HepG2 (cell line): ENCODE results near the gene RPS2. TPM values are rescaled to one million over a fixed set of nuclear protein-coding genes. Genes with fewer than 3 reads are reported as not detected.
A peak's percentile ranks its signal among the peaks of the same experiment; 100 is the strongest.

Experiments used
- ATAC-seq: fragments of 200-7000 bp; cut with Tn5 transposase; 3 replicates; pipeline ENCODE4 v1.9.1; 2020; ENCODE audit warnings: mild to moderate bottlenecking, moderate library complexity
- BruUV-seq: library from RNA; stranded (reverse); fragments of 400-500 nt; replicated peaks from 2 replicates; lab custom pipeline; 2021; lab: Mats Ljungman, UMichigan
- CTCF ChIA-PET: fragments of 300-600 bp; formaldehyde crosslinking; extraction: SDS; loops from one replicate; lab custom pipeline; 2021; ENCODE audit warnings: low total read pairs, inconsistent platforms, low intra/inter-chr PET ratio; lab: Yijun Ruan, JAX
- POLR2A ChIA-PET: fragments of 350-600 bp; sonication (Branson Sonifier 250); formaldehyde crosslinking; loops from one replicate; lab custom pipeline; 2020; ENCODE audit warnings: antibody characterized with exemption, inconsistent platforms; lab: Yijun Ruan, JAX
- DNase-seq: peaks from one replicate; pipeline ENCODE4 v3.0.0-alpha.2; 2015; ENCODE audit warnings: low spot score
- FAIRE-seq: peaks from 3 replicates; lab custom pipeline; 2011; peaks lifted over from hg19 to GRCh38; lab: Jason Lieb, UNC
- H2AFZ ChIP-seq: one replicate; pipeline ENCODE4 v1.6.1; 2011; ENCODE audit warnings: low read length, inconsistent platforms
- H3K27ac ChIP-seq: fragments of 300-600 bp; 3 replicates; pipeline ENCODE4 v1.8.0; 2011; ENCODE audit warnings: mixed run types, mild to moderate bottlenecking, mixed read lengths, low read length, inconsistent platforms; ENCODE audit not compliant: insufficient read depth; ENCODE audit errors: extremely low read length
- H3K27me3 ChIP-seq, 2 experiments: fragments of 200-600 bp in 1 of 2; 2 replicates in 1 of 2; 3 replicates in 1 of 2; pipeline versions ENCODE4 v1.6.0 to v1.8.0; 2011; ENCODE audit warnings: low read length in 2 of 2, mild to moderate bottlenecking in 2 of 2, moderate library complexity in 2 of 2, inconsistent platforms in 1 of 2; ENCODE audit not compliant: insufficient read depth in 2 of 2, control insufficient read depth in 1 of 2
- H3K36me3 ChIP-seq, 2 experiments: fragments of 200-600 bp in 1 of 2; replicated peaks in 1 of 2; 2 replicates in 1 of 2; 3 replicates in 1 of 2; pipeline versions ENCODE4 v1.5.1 to v1.8.0; 2011; ENCODE audit warnings: low read length in 2 of 2, inconsistent platforms in 1 of 2; ENCODE audit not compliant: insufficient read depth in 2 of 2, control insufficient read depth in 1 of 2
- H3K4me1 ChIP-seq: 2 replicates; pipeline ENCODE4 v1.5.1; 2012; ENCODE audit warnings: low read length, inconsistent platforms; ENCODE audit not compliant: insufficient read depth
- H3K4me2 ChIP-seq: 2 replicates; pipeline ENCODE4 v1.6.0; 2011; ENCODE audit warnings: low read depth, low read length, inconsistent platforms
- H3K4me3 ChIP-seq, 3 experiments: fragments of 200-600 bp in 1 of 3; sonication (generic), shearing (Covaris generic) in 1 of 3; replicated peaks in 1 of 3; 2 replicates each; pipeline ENCODE4 v1.5.1; 2011 to 2016; ENCODE audit warnings: low read length in 3 of 3, inconsistent platforms in 2 of 3, low read depth in 2 of 3, mild to moderate bottlenecking in 2 of 3, control low read depth in 1 of 3, mixed read lengths in 1 of 3; ENCODE audit not compliant: insufficient read depth in 1 of 3
- H3K79me2 ChIP-seq: one replicate; pipeline ENCODE4 v1.6.1; 2011; ENCODE audit warnings: low read length, inconsistent platforms; ENCODE audit not compliant: insufficient read depth
- H3K9ac ChIP-seq: 2 replicates; pipeline ENCODE4 v1.6.0; 2011; ENCODE audit warnings: mild to moderate bottlenecking, low read depth, low read length, inconsistent platforms; ENCODE audit not compliant: insufficient read depth
- H3K9me3 ChIP-seq: 2 replicates; pipeline ENCODE4 v1.5.1; 2012; ENCODE audit warnings: mild to moderate bottlenecking, low read length
- H4K20me1 ChIP-seq: 2 replicates; pipeline ENCODE4 v1.6.0; 2011; ENCODE audit warnings: inconsistent platforms, mild to moderate bottlenecking, low read length, moderate library complexity; ENCODE audit not compliant: insufficient read depth
- DNMT3B ChIP-seq: conservative IDR thresholded peaks from 2 replicates; pipeline ENCODE4 v1.6.1; 2016; ENCODE audit warnings: missing biosample characterization, control low read depth
- FOXC1 ChIP-seq: sonication (generic); formaldehyde crosslinking; IDR thresholded peaks from 2 replicates; pipeline ENCODE4 v1.8.0; 2022; ENCODE audit warnings: mild to moderate bottlenecking, missing genetic modification reagents, borderline replicate concordance
- GABPB1 ChIP-seq: IDR thresholded peaks from 2 replicates; pipeline ENCODE4 v1.6.1; 2016; ENCODE audit warnings: mild to moderate bottlenecking, missing genetic modification reagents, moderate library complexity, missing compliant biosample characterization
- GTF3A ChIP-seq: sonication (generic); formaldehyde crosslinking; conservative IDR thresholded peaks from 2 replicates; pipeline ENCODE4 v1.4.0; 2020; ENCODE audit warnings: mild to moderate bottlenecking, missing genetic modification reagents
- KLF6 ChIP-seq: IDR thresholded peaks from 2 replicates; pipeline ENCODE4 v1.8.0; 2016; ENCODE audit warnings: missing biosample characterization, missing genetic modification reagents
- MNT ChIP-seq: fragments of 450-650 bp; IDR thresholded peaks from 2 replicates; pipeline ENCODE4 v1.6.1; 2016
- RBFOX2 ChIP-seq: fragments of 200-400 bp; formaldehyde crosslinking; IDR thresholded peaks from 2 replicates; pipeline ENCODE4 v1.6.1; 2017; ENCODE audit warnings: low read depth, mild to moderate bottlenecking, low read length
- SETDB1 ChIP-seq: sonication (generic); formaldehyde crosslinking; IDR thresholded peaks from 2 replicates; pipeline ENCODE4 v1.5.1; 2020; ENCODE audit warnings: missing genetic modification reagents, mild to moderate bottlenecking, borderline replicate concordance
- SNAPC2 ChIP-seq: sonication (generic); formaldehyde crosslinking; IDR thresholded peaks from 2 replicates; pipeline ENCODE4 v1.8.1; 2022; ENCODE audit warnings: mild to moderate bottlenecking, missing genetic modification reagents
- ZBTB25 ChIP-seq: IDR thresholded peaks from 2 replicates; pipeline ENCODE4 v1.6.1; 2018; ENCODE audit warnings: missing genetic modification reagents
- ZNF335 ChIP-seq: sonication (generic); formaldehyde crosslinking; IDR thresholded peaks from 2 replicates; pipeline ENCODE4 v1.4.0; 2020; ENCODE audit warnings: missing genetic modification reagents
- ZNF850 ChIP-seq: sonication (generic); formaldehyde crosslinking; conservative IDR thresholded peaks from 2 replicates; pipeline ENCODE4 v1.9.0; 2021; ENCODE audit warnings: mild to moderate bottlenecking, missing genetic modification reagents
- WGBS: methylation state at CpG from one replicate; pipeline ENCODE4 v1.1.6; 2017; ENCODE audit warnings: low lambda C conversion rate; 5-methylcytosine and 5-hydroxymethylcytosine counted together
- in situ Hi-C: cut with HindIII; loops from 2 replicates; pipeline ENCODE4 v1.10.0; 2017; ENCODE audit warnings: low pct_unique_long_range_greater_than_20kb; ENCODE audit not compliant: extremely low pct_ligation_motif_present
- intact Hi-C: fragments of 100-400 bp; cut with micrococcal nuclease; formaldehyde crosslinking; loops from one replicate; pipeline ENCODE4 v1.10.0; 2022; ENCODE audit not compliant: unreplicated experiment
- polyA plus RNA-seq, 8 experiments: library from polyadenylated mRNA; depleted of rRNA in 3 of 8; stranded (reverse) in 7 of 8; unstranded in 1 of 8; fragments of >200 nt; fragmentation: Illumina TruSeq in 4 of 8; extraction: Trizol in 4 of 8; gene quantifications; 2 replicates each; pipeline versions ENCODE4 v1.2.1 to v1.2.3, GENCODE V29; 2011 to 2016; ENCODE audit warnings: low read depth in 4 of 8, missing spikeins in 1 of 8, mixed read lengths in 1 of 8; ENCODE audit not compliant: insufficient read depth in 1 of 8
- total RNA-seq, 5 experiments: library from RNA; depleted of rRNA; stranded (reverse); fragments of >200 nt; fragmentation: Illumina TruSeq; extraction: Trizol; gene quantifications; 2 replicates each; pipeline ENCODE4 v1.2.3, GENCODE V29; 2016; ENCODE audit warnings: low read depth in 1 of 5

The RPS2 gene
- total and polyA plus RNA-seq, 2 of the 13 experiments (the other 11 are each of a cell fraction or from before 2014, with no cell fraction given): 1,908 to 4,514 TPM

- peak overlapping the region; percentile 83 for H3K4me2 ChIP-seq
- BruUV-seq: no TSS peak
- peaks cover 18% of the 10 kb centered on the region; the same call in 1 of the 2 replicates for H4K20me1 ChIP-seq
- peaks cover 66% of the 10 kb centered on the region for H3K4me1 ChIP-seq
- H3K27ac ChIP-seq: no peak overlapping the region
- H3K4me3 ChIP-seq: peak overlapping the region in 2 of 3 experiments; percentile 76 to 79; a peak in 5 of 6 replicates
- H2AFZ ChIP-seq: no peak overlapping the region
- no peaks in the 10 kb centered on the region for H3K27me3 ChIP-seq
- CTCF ChIA-PET: no interaction called here
- intact Hi-C loops: no loop called here
- WGBS: 88% methylated on average over 9 of the region's 16 CpGs
- ATAC-seq: no peak
- H3K36me3 ChIP-seq: peaks cover 4 to 12% of the 10 kb centered on the region in 2 experiments; a peak in 2 of 5 replicates
- in situ Hi-C loops: no loop called here
- peak overlapping the region; percentile 93; the same call in 1 of the 2 replicates for H3K9ac ChIP-seq
- no peak for FAIRE-seq
- H3K9me3 ChIP-seq: no peaks in the 10 kb centered on the region
- TF ChIP-seq SNAPC2 (no peak), ZNF850 (no peak), ZNF335 (CRISPR knock-in tag) (no peak), GTF3A (no peak), ZBTB25 (CRISPR knock-in tag) (no peak), SETDB1 (CRISPR knock-in tag) (no peak), GABPB1 (CRISPR knock-in tag) (no peak), MNT (peak; percentile 71), RBFOX2 (0 out of 2 replicates have a peak, but pooled peaks have one; percentile 30), DNMT3B (CRISPR knock-in tag) (no peak), FOXC1 (CRISPR knock-in tag) (no peak), KLF6 (CRISPR knock-in tag) (no peak)
- no peak for DNase-seq
- POLR2A ChIA-PET: interaction anchor here (1.0 to 2.1 kb wide), 6 partner anchors 17 to 243 kb away, joined by 3 to 16 read pairs (median 6); partner anchors contain the start of genes RPS2 and TRAF7
- peaks cover 52% of the 10 kb centered on the region for H3K79me2 ChIP-seq
Observed at GRCh38 chr16:2007081-2007836, 42.6 kb upstream of the RPS2 start.
